Measurements from ENCODE around the gene THSD7A.

The THSD7A gene

GRCh38 chr7:11331128-11332102 is 500.6 kb downstream of the THSD7A start:
- no peak for DNase-seq (ENCODE audit: low read depth in 2 of 2)

GRCh38 chr7:11330717-11331116 is 501.3 kb downstream of the THSD7A start:
- no peak for DNase-seq (ENCODE audit: low read depth in 2 of 2)

- DNase-seq (ENCODE audit: low read depth in 2 of 2): no peak
Measured at GRCh38 chr7:11330208-11330607, 501.8 kb downstream of the THSD7A start.

- no peak for DNase-seq (ENCODE audit: low read depth in 2 of 2)
Measured at GRCh38 chr7:11329626-11330025, 502.4 kb downstream of the THSD7A start.

- DNase-seq (ENCODE audit: low read depth in 2 of 2): no peak
Measured at GRCh38 chr7:11328309-11328708, 503.7 kb downstream of the THSD7A start.

GRCh38 chr7:11327633-11328032 is 504.4 kb downstream of the THSD7A start:
- no peak for DNase-seq (ENCODE audit: low read depth in 2 of 2)
